ENCODE data around the gene ASPA.

DNA sequence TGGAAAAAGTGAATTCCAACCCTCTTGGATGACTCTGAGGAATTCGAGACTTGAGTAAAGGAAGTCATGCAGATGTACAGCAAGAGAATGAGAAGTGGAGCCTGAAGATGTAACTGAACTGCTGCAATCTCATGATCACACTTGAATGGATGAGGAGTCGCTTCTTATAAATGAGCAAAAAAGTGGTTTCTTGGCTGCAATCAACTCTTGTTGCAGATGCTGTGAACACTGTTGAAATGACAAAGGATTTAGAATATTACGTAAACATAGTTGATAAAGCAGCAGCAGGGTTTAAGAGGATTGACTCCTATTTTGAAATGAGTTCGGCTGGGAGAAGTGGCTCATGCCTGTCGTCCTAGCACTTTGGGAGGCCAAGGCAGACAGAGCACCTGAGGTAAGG lies 25.5 kb downstream of the ASPA start:
- TF ChIP-seq ZSCAN30 (tag by site-specific recombination; IDR thresholded peaks at IDR 0.05) (no peak), ZNF514 (tag by site-specific recombination; IDR thresholded peaks at IDR 0.05) (no peak), CTCF (tag by site-specific recombination; IDR thresholded peaks at IDR 0.05) (no peak), ZNF549 (tag by site-specific recombination; IDR thresholded peaks at IDR 0.05) (no peak), GLIS2 (tag by site-specific recombination; IDR thresholded peaks at IDR 0.05) (no peak), ZBTB26 (tag by site-specific recombination; optimal IDR thresholded peaks at IDR 0.05) (no peak)
- TF ChIP-seq, protein P1, sequence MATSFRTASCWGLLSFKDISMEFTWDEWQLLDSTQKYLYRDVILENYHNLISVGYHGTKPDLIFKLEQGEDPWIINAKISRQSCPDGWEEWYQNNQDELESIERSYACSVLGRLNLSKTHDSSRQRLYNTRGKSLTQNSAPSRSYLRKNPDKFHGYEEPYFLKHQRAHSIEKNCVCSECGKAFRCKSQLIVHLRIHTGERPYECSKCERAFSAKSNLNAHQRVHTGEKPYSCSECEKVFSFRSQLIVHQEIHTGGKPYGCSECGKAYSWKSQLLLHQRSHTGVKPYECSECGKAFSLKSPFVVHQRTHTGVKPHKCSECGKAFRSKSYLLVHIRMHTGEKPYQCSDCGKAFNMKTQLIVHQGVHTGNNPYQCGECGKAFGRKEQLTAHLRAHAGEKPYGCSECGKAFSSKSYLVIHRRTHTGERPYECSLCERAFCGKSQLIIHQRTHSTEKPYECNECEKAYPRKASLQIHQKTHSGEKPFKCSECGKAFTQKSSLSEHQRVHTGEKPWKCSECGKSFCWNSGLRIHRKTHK (tag by site-specific recombination; IDR thresholded peaks at IDR 0.05) = no peak
